ENCODE data around the gene DIS3L2.
A peak's percentile ranks its signal among the peaks of the same experiment; 100 is the strongest.

The DIS3L2 gene

GRCh38 chr2:231926180-231926741 lies 35.3 kb upstream of the DIS3L2 start, which contains the start of gene NPPC:
NPPC (minus strand) TSS chr2:231926396; CDS start chr2:231926249, 147 bp downstream.
- TF ChIP-seq SUZ12 (IDR thresholded peaks at IDR 0.05) (no peak), FOXM1 (IDR thresholded peaks at IDR 0.05; ENCODE audit: borderline replicate concordance) (peak; percentile 52; the same call in 1 of the 2 replicates), SP1 (IDR thresholded peaks at IDR 0.05) (no peak), ELF4 (IDR thresholded peaks at IDR 0.05) (0 out of 2 replicates have a peak, but pooled peaks have one; percentile 23), FOXK2 (IDR thresholded peaks at IDR 0.05) (no peak), PKNOX1 (IDR thresholded peaks at IDR 0.05) (no peak)
- peak; percentile 81 for DNase-seq (ENCODE audit: extremely low spot score)
- CTCF ChIA-PET = interaction anchor here (0.6 to 2.5 kb wide), 4 partner anchors 17 to 216 kb away, joined by 3 to 10 read pairs (median 4); no protein-coding TSS in a partner anchor
- POLR2A ChIA-PET = no interaction called here

- TF ChIP-seq ZNF384 (IDR thresholded peaks at IDR 0.05) (no peak), PKNOX1 (IDR thresholded peaks at IDR 0.05) (no peak), LEF1 (IDR thresholded peaks at IDR 0.05; ENCODE audit: borderline replicate concordance) (no peak), NFRKB (IDR thresholded peaks at IDR 0.05) (no peak), BHLHE40 (IDR thresholded peaks at IDR 0.05; ENCODE audit: borderline replicate concordance) (no peak), SUZ12 (IDR thresholded peaks at IDR 0.05) (no peak)
- CTCF ChIA-PET = interaction anchor here (1.2 to 2.5 kb wide), 2 partner anchors 26 to 215 kb away, joined by 4 to 10 read pairs; no protein-coding TSS in a partner anchor
- DNase-seq (ENCODE audit: extremely low spot score) = no peak
- POLR2A ChIA-PET = no interaction called here
These were observed 34.5 kb upstream of the DIS3L2 start for GRCh38 chr2:231926761-231927565.

GRCh38 chr2:231927566-231927890 lies 34.0 kb upstream of the DIS3L2 start:
- DNase-seq (ENCODE audit: extremely low spot score) = no peak
- POLR2A ChIA-PET = no interaction called here
- TF ChIP-seq ELF4 (IDR thresholded peaks at IDR 0.05) (no peak), NFRKB (IDR thresholded peaks at IDR 0.05) (no peak), L3MBTL2 (conservative IDR thresholded peaks at IDR 0.05) (no peak), HDGF (IDR thresholded peaks at IDR 0.05; ENCODE audit: borderline replicate concordance) (no peak), FOXA1 (IDR thresholded peaks at IDR 0.05) (no peak), ZNF384 (IDR thresholded peaks at IDR 0.05) (no peak), CTBP1 (IDR thresholded peaks at IDR 0.05; ENCODE audit: borderline replicate concordance) (no peak), SP1 (IDR thresholded peaks at IDR 0.05) (no peak), ARNT (IDR thresholded peaks at IDR 0.05) (no peak), FOXK2 (IDR thresholded peaks at IDR 0.05) (no peak), LEF1 (IDR thresholded peaks at IDR 0.05; ENCODE audit: borderline replicate concordance) (no peak), PKNOX1 (IDR thresholded peaks at IDR 0.05) (no peak), SUZ12 (IDR thresholded peaks at IDR 0.05) (no peak), BHLHE40 (IDR thresholded peaks at IDR 0.05; ENCODE audit: borderline replicate concordance) (no peak)
- CTCF ChIA-PET = interaction anchor here (0.6 kb wide), 1 partner anchor 374 kb away, joined by 3 read pairs; no protein-coding TSS in a partner anchor

GRCh38 chr2:231928481-231928880 lies 33.0 kb upstream of the DIS3L2 start:
- DNase-seq (ENCODE audit: extremely low spot score) = peak; percentile 24
- POLR2A ChIA-PET = interaction anchor here (1.1 kb wide), 1 partner anchor 33 kb away, joined by 4 read pairs; the partner anchor contains the start of gene DIS3L2
- CTCF ChIA-PET = interaction anchor here (0.6 to 1.5 kb wide), 3 partner anchors 15 to 332 kb away, joined by 3 to 4 read pairs (median 4); no protein-coding TSS in a partner anchor

More at GRCh38 chr2:231928481-231928880, 33.0 kb upstream of the DIS3L2 start:
- TF ChIP-seq L3MBTL2 (conservative IDR thresholded peaks at IDR 0.05) (no peak), CTBP1 (IDR thresholded peaks at IDR 0.05; ENCODE audit: borderline replicate concordance) (no peak), HDGF (IDR thresholded peaks at IDR 0.05; ENCODE audit: borderline replicate concordance) (no peak), LEF1 (IDR thresholded peaks at IDR 0.05; ENCODE audit: borderline replicate concordance) (no peak), TARDBP (IDR thresholded peaks at IDR 0.05) (no peak), PKNOX1 (IDR thresholded peaks at IDR 0.05) (no peak), ARNT (IDR thresholded peaks at IDR 0.05) (no peak), BHLHE40 (IDR thresholded peaks at IDR 0.05; ENCODE audit: borderline replicate concordance) (no peak), FOXK2 (IDR thresholded peaks at IDR 0.05) (no peak), ELF4 (IDR thresholded peaks at IDR 0.05) (no peak), FOXM1 (IDR thresholded peaks at IDR 0.05; ENCODE audit: borderline replicate concordance) (no peak)

All from HEK293T (cell line).